ENCODE results near the gene DPF3.

- no peak for TF ChIP-seq POU2F2 (IDR thresholded peaks at IDR 0.05; ENCODE audit: low read depth, low read length)
- no peak for TF ChIP-seq POLR2AphosphoS5 (IDR thresholded peaks at IDR 0.05; ENCODE audit: low read depth, low read length)
- TF ChIP-seq POLR2A (IDR thresholded peaks at IDR 0.05; ENCODE audit: low read depth, low read length) = no peak
- no peak for TF ChIP-seq SPI1 (IDR thresholded peaks at IDR 0.05; ENCODE audit: low read depth, low read length)
- no peak for TF ChIP-seq TAF1 (IDR thresholded peaks at IDR 0.05; ENCODE audit: low read depth, low read length)
These were observed 136.9 kb downstream of the DPF3 start for GRCh38 chr14:72756967-72757366.
